Activated CD4-positive, alpha-beta T cell treated with anti-CD3 and anti-CD28 coated beads, Interleukin-2, amount 10 ng/mL, durations not matched to agents 24 days and 14 days (primary cell): ENCODE data around the gene EDIL3. TPM values are rescaled to one million over a fixed set of nuclear protein-coding genes. Genes with fewer than 3 reads are reported as not detected.

Experiments
- DNase-seq: peaks from one replicate; pipeline ENCODE4 v3.0.0; 2022
- H3K27ac Mint-ChIP-seq: one replicate; pipeline ENCODE4 v1.8.0; 2022; ENCODE audit warnings: mild to moderate bottlenecking, mixed read lengths
- H3K27me3 Mint-ChIP-seq: one replicate; pipeline ENCODE4 v1.8.0; 2022; ENCODE audit warnings: mixed read lengths
- H3K36me3 Mint-ChIP-seq: one replicate; pipeline ENCODE4 v1.8.0; 2022; ENCODE audit warnings: low read depth, mild to moderate bottlenecking, mixed read lengths
- H3K4me1 Mint-ChIP-seq: one replicate; pipeline ENCODE4 v1.8.0; 2021; ENCODE audit warnings: mixed read lengths
- H3K4me3 Mint-ChIP-seq: one replicate; pipeline ENCODE4 v1.8.0; 2022; ENCODE audit warnings: mild to moderate bottlenecking, moderate library complexity, mixed read lengths
- H3K9me3 Mint-ChIP-seq: one replicate; pipeline ENCODE4 v1.8.0; 2021; ENCODE audit warnings: mixed read lengths
- intact Hi-C: fragments of 100-400 bp; cut with micrococcal nuclease; formaldehyde crosslinking; loops from one replicate; pipeline ENCODE4 v1.15.1; 2023
- total RNA-seq: library from RNA; stranded (reverse); gene quantifications from 2 replicates; pipeline ENCODE4 v1.2.3, GENCODE V29; 2022

Gene EDIL3
- total RNA-seq, 1 donor from 2014 or later: not detected

- intact Hi-C loops: loop anchor here (10.0 kb wide), 1 partner anchor 535 kb away; no protein-coding TSS in a partner anchor
- no peak for DNase-seq
- Mint-ChIP-seq H3K27me3 (no peaks in the 10 kb centered on the region), H3K27ac (no peak overlapping the region), H3K4me3 (no peak overlapping the region), H3K4me1 (no peaks in the 10 kb centered on the region), H3K36me3 (no peaks in the 10 kb centered on the region), H3K9me3 (no peaks in the 10 kb centered on the region)
These were observed 134.6 kb downstream of the EDIL3 start for GRCh38 chr5:84249918-84250630.

GRCh38 chr5:84248013-84248412 is 136.7 kb downstream of the EDIL3 start:
- H3K4me3 Mint-ChIP-seq: no peak overlapping the region
- no peaks in the 10 kb centered on the region for H3K36me3 Mint-ChIP-seq
- no peak overlapping the region for H3K27ac Mint-ChIP-seq
- no peaks in the 10 kb centered on the region for H3K27me3 Mint-ChIP-seq
- no peak for DNase-seq
- intact Hi-C loops: no loop called here
- H3K4me1 Mint-ChIP-seq: no peaks in the 10 kb centered on the region
- H3K9me3 Mint-ChIP-seq: no peaks in the 10 kb centered on the region

- H3K4me1 Mint-ChIP-seq: no peaks in the 10 kb centered on the region
- H3K36me3 Mint-ChIP-seq: no peaks in the 10 kb centered on the region
- H3K9me3 Mint-ChIP-seq: no peaks in the 10 kb centered on the region
- no peaks in the 10 kb centered on the region for H3K27me3 Mint-ChIP-seq
- intact Hi-C loops: no loop called here
- H3K4me3 Mint-ChIP-seq: no peak overlapping the region
- H3K27ac Mint-ChIP-seq: no peak overlapping the region
- DNase-seq: no peak
These were observed 142.4 kb downstream of the EDIL3 start for GRCh38 chr5:84242286-84242685.

GRCh38 chr5:84239494-84239893 is 145.2 kb downstream of the EDIL3 start:
- intact Hi-C loops: no loop called here
- H3K4me3 Mint-ChIP-seq: no peak overlapping the region
- H3K27me3 Mint-ChIP-seq: no peaks in the 10 kb centered on the region
- H3K9me3 Mint-ChIP-seq: no peaks in the 10 kb centered on the region
- no peaks in the 10 kb centered on the region for H3K4me1 Mint-ChIP-seq
- DNase-seq: no peak
- no peaks in the 10 kb centered on the region for H3K36me3 Mint-ChIP-seq
- no peak overlapping the region for H3K27ac Mint-ChIP-seq

GRCh38 chr5:84237126-84237525 is 147.6 kb downstream of the EDIL3 start:
- H3K9me3 Mint-ChIP-seq: no peaks in the 10 kb centered on the region
- intact Hi-C loops: no loop called here
- H3K27ac Mint-ChIP-seq: no peak overlapping the region

GRCh38 chr5:84231433-84231832 is 153.2 kb downstream of the EDIL3 start:
- intact Hi-C loops: no loop called here

More at GRCh38 chr5:84237126-84237525, 147.6 kb downstream of the EDIL3 start:
- Mint-ChIP-seq H3K4me3 (no peak overlapping the region), H3K36me3 (no peaks in the 10 kb centered on the region), H3K4me1 (no peaks in the 10 kb centered on the region), H3K27me3 (no peaks in the 10 kb centered on the region)
- no peak for DNase-seq

GRCh38 chr5:84229045-84229444 is 155.6 kb downstream of the EDIL3 start:
- no peaks in the 10 kb centered on the region for H3K9me3 Mint-ChIP-seq
- no peaks in the 10 kb centered on the region for H3K4me1 Mint-ChIP-seq
- DNase-seq: no peak
- no peak overlapping the region for H3K27ac Mint-ChIP-seq
- H3K4me3 Mint-ChIP-seq: no peak overlapping the region
- intact Hi-C loops: no loop called here
- H3K36me3 Mint-ChIP-seq: no peaks in the 10 kb centered on the region
- no peaks in the 10 kb centered on the region for H3K27me3 Mint-ChIP-seq

More at GRCh38 chr5:84231433-84231832, 153.2 kb downstream of the EDIL3 start:
- Mint-ChIP-seq H3K4me3 (no peak overlapping the region), H3K4me1 (no peaks in the 10 kb centered on the region), H3K27me3 (no peaks in the 10 kb centered on the region), H3K9me3 (no peaks in the 10 kb centered on the region), H3K36me3 (no peaks in the 10 kb centered on the region), H3K27ac (no peak overlapping the region)
- no peak for DNase-seq

GRCh38 chr5:84228266-84228665 is 156.4 kb downstream of the EDIL3 start:
- no peak for DNase-seq

GRCh38 chr5:84227236-84227635 is 157.4 kb downstream of the EDIL3 start:
- H3K27me3 Mint-ChIP-seq: no peaks in the 10 kb centered on the region
- no peaks in the 10 kb centered on the region for H3K36me3 Mint-ChIP-seq
- no peak overlapping the region for H3K4me3 Mint-ChIP-seq
- no peaks in the 10 kb centered on the region for H3K9me3 Mint-ChIP-seq
- H3K4me1 Mint-ChIP-seq: no peaks in the 10 kb centered on the region
- no peak for DNase-seq
- H3K27ac Mint-ChIP-seq: no peak overlapping the region
- intact Hi-C loops: no loop called here

More at GRCh38 chr5:84228266-84228665, 156.4 kb downstream of the EDIL3 start:
- Mint-ChIP-seq H3K27ac (no peak overlapping the region), H3K36me3 (no peaks in the 10 kb centered on the region), H3K4me3 (no peak overlapping the region), H3K27me3 (no peaks in the 10 kb centered on the region), H3K9me3 (no peaks in the 10 kb centered on the region), H3K4me1 (no peaks in the 10 kb centered on the region)
- intact Hi-C loops: no loop called here

GRCh38 chr5:84218546-84218945 is 166.1 kb downstream of the EDIL3 start:
- intact Hi-C loops: no loop called here
- Mint-ChIP-seq H3K27ac (no peak overlapping the region), H3K9me3 (no peaks in the 10 kb centered on the region), H3K27me3 (no peaks in the 10 kb centered on the region), H3K4me3 (no peak overlapping the region), H3K36me3 (no peaks in the 10 kb centered on the region), H3K4me1 (no peaks in the 10 kb centered on the region)
- no peak for DNase-seq

GRCh38 chr5:84215521-84215920 is 169.2 kb downstream of the EDIL3 start:
- H3K9me3 Mint-ChIP-seq: no peaks in the 10 kb centered on the region
- DNase-seq: no peak

GRCh38 chr5:84213861-84214260 is 170.8 kb downstream of the EDIL3 start:
- H3K27me3 Mint-ChIP-seq: no peaks in the 10 kb centered on the region
- DNase-seq: no peak
- H3K9me3 Mint-ChIP-seq: no peaks in the 10 kb centered on the region
- H3K4me3 Mint-ChIP-seq: no peak overlapping the region
- H3K36me3 Mint-ChIP-seq: no peaks in the 10 kb centered on the region
- H3K4me1 Mint-ChIP-seq: no peaks in the 10 kb centered on the region
- no peak overlapping the region for H3K27ac Mint-ChIP-seq
- intact Hi-C loops: no loop called here

More at GRCh38 chr5:84215521-84215920, 169.2 kb downstream of the EDIL3 start:
- Mint-ChIP-seq H3K27me3 (no peaks in the 10 kb centered on the region), H3K4me1 (no peaks in the 10 kb centered on the region), H3K36me3 (no peaks in the 10 kb centered on the region), H3K27ac (no peak overlapping the region), H3K4me3 (no peak overlapping the region)
- intact Hi-C loops: no loop called here

- no peak for DNase-seq
- Mint-ChIP-seq H3K9me3 (no peaks in the 10 kb centered on the region), H3K36me3 (no peaks in the 10 kb centered on the region)
These were observed 171.5 kb downstream of the EDIL3 start for GRCh38 chr5:84213212-84213611.

GRCh38 chr5:84204772-84205171 is 179.9 kb downstream of the EDIL3 start:
- no peaks in the 10 kb centered on the region for H3K9me3 Mint-ChIP-seq
- no peaks in the 10 kb centered on the region for H3K27me3 Mint-ChIP-seq
- intact Hi-C loops: no loop called here
- DNase-seq: no peak
- no peaks in the 10 kb centered on the region for H3K4me1 Mint-ChIP-seq
- no peak overlapping the region for H3K27ac Mint-ChIP-seq
- H3K36me3 Mint-ChIP-seq: no peaks in the 10 kb centered on the region
- no peak overlapping the region for H3K4me3 Mint-ChIP-seq

More at GRCh38 chr5:84213212-84213611, 171.5 kb downstream of the EDIL3 start:
- no peaks in the 10 kb centered on the region for H3K4me1 Mint-ChIP-seq
- no peaks in the 10 kb centered on the region for H3K27me3 Mint-ChIP-seq
- intact Hi-C loops: no loop called here
- no peak overlapping the region for H3K4me3 Mint-ChIP-seq
- no peak overlapping the region for H3K27ac Mint-ChIP-seq

GRCh38 chr5:84202136-84202535 is 182.5 kb downstream of the EDIL3 start:
- DNase-seq: no peak
- H3K27me3 Mint-ChIP-seq: no peaks in the 10 kb centered on the region
- H3K4me3 Mint-ChIP-seq: no peak overlapping the region
- intact Hi-C loops: no loop called here
- H3K4me1 Mint-ChIP-seq: no peaks in the 10 kb centered on the region
- H3K36me3 Mint-ChIP-seq: no peaks in the 10 kb centered on the region
- no peak overlapping the region for H3K27ac Mint-ChIP-seq
- no peaks in the 10 kb centered on the region for H3K9me3 Mint-ChIP-seq
